ACHN (cell line): ENCODE data around the gene LEKR1.
"Not testable (repeated sequence)": the region's sequence is repeated elsewhere in the genome, so short reads cannot be mapped to it uniquely, and the experiment has no call there.

Experiments used
- DNase-seq: peaks from one replicate; pipeline ENCODE4 v3.0.0-alpha.2; 2015
- in situ Hi-C: cut with HindIII; loops from 2 replicates; pipeline ENCODE4 v1.10.0; 2017; ENCODE audit warnings: low sequenced_read_pairs, low pct_ligation_motif_present, low pct_unique_long_range_greater_than_20kb

Gene LEKR1

GRCh38 chr3:156802821-156803606 lies 23.1 kb upstream of the LEKR1 start:
- in situ Hi-C loops, result no loop called here
- DNase-seq, result no peak

GRCh38 chr3:156803952-156804741 lies 22.0 kb upstream of the LEKR1 start:
- in situ Hi-C loops, result no loop called here
- DNase-seq, result no peak

- in situ Hi-C loops, result no loop called here
- no peak for DNase-seq
These were observed 19.5 kb upstream of the LEKR1 start for GRCh38 chr3:156806698-156807097.

- in situ Hi-C loops, result no loop called here
- no peak for DNase-seq
These were observed 18.1 kb upstream of the LEKR1 start for GRCh38 chr3:156808025-156808424.

GRCh38 chr3:156811089-156811862 lies 14.9 kb upstream of the LEKR1 start:
- DNase-seq, result no peak
- in situ Hi-C loops, result no loop called here

- in situ Hi-C loops, result no loop called here
- DNase-seq, result no peak
These were observed 13.4 kb upstream of the LEKR1 start for GRCh38 chr3:156812521-156813335.

GRCh38 chr3:156814295-156814694 lies 11.9 kb upstream of the LEKR1 start:
- no peak for DNase-seq
- in situ Hi-C loops, result no loop called here

- DNase-seq, result no peak
- in situ Hi-C loops, result no loop called here
These were observed 9.9 kb upstream of the LEKR1 start for GRCh38 chr3:156816091-156816793.

GRCh38 chr3:156816794-156817645 lies 9.1 kb upstream of the LEKR1 start:
- DNase-seq, result peak; percentile 81
- in situ Hi-C loops, result no loop called here

GRCh38 chr3:156817646-156818272 lies 8.4 kb upstream of the LEKR1 start:
- no peak for DNase-seq
- in situ Hi-C loops, result no loop called here

- DNase-seq, result peak; percentile 10
- in situ Hi-C loops, result no loop called here
These were observed 7.9 kb upstream of the LEKR1 start for GRCh38 chr3:156818273-156818651.

- peak; percentile 72 for DNase-seq
- in situ Hi-C loops, result no loop called here
These were observed 7.3 kb upstream of the LEKR1 start for GRCh38 chr3:156818890-156819289.

- in situ Hi-C loops, result no loop called here
- DNase-seq, result no peak
These were observed 6.1 kb upstream of the LEKR1 start for GRCh38 chr3:156819842-156820691.

- no peak for DNase-seq
These were observed 5.5 kb upstream of the LEKR1 start for GRCh38 chr3:156820692-156821080.

GRCh38 chr3:156822626-156823260 lies 3.4 kb upstream of the LEKR1 start:
- DNase-seq, in situ Hi-C loops: not testable (repeated sequence)

More at GRCh38 chr3:156820692-156821080, 5.5 kb upstream of the LEKR1 start:
- in situ Hi-C loops, result no loop called here
